ENCODE results near the gene MOGAT3.

Gene MOGAT3

GRCh38 chr7:101172005-101172853, 28.6 kb downstream of the MOGAT3 start:
- DNase-seq (ENCODE audit: low read depth): no peak

DNA sequence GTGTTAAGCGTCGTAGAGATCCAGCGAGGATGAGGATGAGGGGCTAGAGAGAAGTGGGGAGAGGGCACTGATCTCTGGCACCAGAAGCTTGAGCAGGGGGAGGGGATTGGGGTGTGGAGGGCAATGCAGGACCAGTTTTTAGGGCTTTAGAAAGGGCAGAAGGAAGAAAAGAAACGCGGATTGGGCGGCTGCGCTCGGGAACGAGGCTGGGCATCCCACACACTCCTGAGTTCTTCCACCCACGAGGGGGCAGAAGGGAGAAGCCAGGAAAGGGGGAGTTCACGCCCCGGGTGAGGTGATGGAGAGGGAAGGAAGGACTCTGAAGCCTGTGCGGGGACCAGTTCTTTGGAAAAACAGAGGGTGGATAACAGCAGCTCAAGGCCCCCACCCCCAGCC, 29.4 kb downstream of the MOGAT3 start:
- no peak for DNase-seq (ENCODE audit: low read depth)

DNA sequence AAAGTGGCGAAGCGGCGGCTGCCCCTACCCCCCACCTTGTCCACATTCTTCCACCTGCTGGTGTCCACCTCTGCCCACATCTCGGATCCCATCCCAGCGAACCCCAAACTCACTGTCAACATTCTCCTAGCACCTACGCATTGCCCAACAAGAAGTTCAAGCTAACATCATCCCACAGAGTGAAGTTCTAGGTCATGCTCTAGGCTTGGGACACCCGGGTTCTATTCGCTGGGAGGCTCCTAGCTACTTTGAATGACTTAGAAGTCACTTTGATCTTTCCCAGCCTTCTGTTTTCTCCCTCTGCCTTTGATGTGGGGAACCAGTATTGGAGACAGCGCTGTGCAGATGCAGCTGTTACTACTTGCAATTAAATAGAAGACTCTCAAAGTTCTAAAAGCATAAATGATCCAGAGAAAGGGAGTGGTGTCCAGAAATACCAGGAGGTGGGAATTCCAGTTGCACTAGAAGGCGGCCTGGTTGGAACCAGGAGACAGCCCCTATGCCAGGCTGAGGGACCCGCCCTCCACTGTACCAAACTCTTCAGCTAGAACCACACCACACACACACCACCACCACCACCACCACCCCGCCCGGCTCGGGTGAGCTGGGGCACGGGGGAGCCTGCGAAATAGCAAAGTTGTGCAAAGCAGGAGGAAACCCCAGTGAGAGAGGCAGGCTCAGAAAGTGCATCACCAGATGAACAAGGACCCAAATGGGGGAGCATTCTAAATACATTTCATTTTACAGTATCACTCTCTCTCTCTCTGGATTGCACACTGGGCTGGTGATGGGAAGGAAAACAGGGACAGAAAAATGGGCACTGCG, 30.0 kb downstream of the MOGAT3 start:
- no peak for DNase-seq (ENCODE audit: low read depth)

- DNase-seq (ENCODE audit: low read depth): peak; percentile 70
Observed at GRCh38 chr7:101169838-101170551, 30.8 kb downstream of the MOGAT3 start.

- DNase-seq (ENCODE audit: low read depth): no peak
Observed at GRCh38 chr7:101169110-101169837, 31.6 kb downstream of the MOGAT3 start.

GRCh38 chr7:101168412-101169049, 32.3 kb downstream of the MOGAT3 start:
- DNase-seq (ENCODE audit: low read depth): no peak

- no peak for DNase-seq (ENCODE audit: low read depth)
Observed at GRCh38 chr7:101167645-101168411, 33.0 kb downstream of the MOGAT3 start.

- no peak for DNase-seq (ENCODE audit: low read depth)
Observed at GRCh38 chr7:101166909-101167644, 33.8 kb downstream of the MOGAT3 start.

DNA sequence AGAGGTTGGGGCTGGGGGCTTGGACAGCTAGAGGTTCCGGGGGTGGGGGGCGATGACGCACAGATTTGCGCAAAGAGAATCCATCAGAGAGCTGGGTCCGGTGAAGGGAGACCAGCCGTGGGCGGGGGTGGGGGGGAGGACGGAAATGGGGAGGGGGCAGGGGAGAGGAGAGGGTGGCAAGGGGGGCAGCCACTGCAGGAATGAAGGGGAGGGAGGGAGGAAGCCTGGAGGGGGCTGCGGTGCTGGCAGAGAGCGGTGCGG, 34.3 kb downstream of the MOGAT3 start:
- DNase-seq (ENCODE audit: low read depth): no peak

- DNase-seq (ENCODE audit: low read depth): no peak
Observed at GRCh38 chr7:101165958-101166647, 34.7 kb downstream of the MOGAT3 start.

DNA sequence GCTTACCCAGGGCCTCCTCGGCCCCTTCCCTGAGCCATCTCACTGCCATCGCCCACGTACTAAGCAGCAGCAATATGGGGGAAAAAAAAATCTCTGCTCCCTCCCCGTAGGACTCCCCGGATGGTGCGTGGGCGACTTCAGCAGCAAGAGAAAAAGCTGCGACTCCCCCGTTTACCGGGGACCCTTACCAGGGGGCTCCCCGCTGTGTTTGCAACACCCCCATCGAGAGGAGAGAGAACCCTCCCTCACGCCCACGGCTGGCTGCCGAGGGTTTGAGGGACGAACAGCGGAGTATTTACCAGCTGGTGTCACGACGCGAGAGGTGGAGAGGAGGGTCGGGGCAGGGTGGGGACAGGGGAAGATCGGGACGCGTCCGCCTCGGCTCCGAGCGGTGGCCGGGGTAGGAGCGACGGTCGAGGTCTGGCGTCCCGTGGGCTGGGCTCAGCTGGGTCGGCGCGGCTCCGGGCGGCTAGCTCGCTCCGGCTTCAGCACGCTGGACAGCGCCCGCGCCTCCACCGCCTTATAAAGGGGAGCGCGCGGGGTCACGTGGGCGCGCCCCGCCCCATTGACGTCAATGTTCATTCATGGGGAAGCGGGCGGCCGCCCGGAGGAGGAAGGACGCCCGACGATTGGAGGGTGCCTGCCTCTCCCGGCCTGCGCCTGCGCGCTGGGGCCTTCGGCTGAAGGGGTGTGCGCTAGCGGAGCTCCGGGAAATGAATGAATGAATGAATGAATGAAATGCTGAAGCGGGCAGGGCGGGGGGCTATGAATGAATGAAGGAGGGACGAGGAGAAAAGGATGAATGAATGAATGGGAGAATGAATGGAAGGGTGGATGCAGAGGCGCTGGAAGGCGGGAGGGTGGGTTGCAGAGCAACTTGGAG, 35.5 kb downstream of the MOGAT3 start, which contains the start of gene VGF:
TSS of gene VGF (minus strand) at position 495 of the 883 bp plus-strand sequence. CDS start 726 bp downstream, outside the sequence.
- peak; percentile 81 for DNase-seq (ENCODE audit: low read depth)

- no peak for DNase-seq (ENCODE audit: low read depth)
Observed at GRCh38 chr7:101164071-101164840, 36.6 kb downstream of the MOGAT3 start.

GRCh38 chr7:101163279-101164070, 37.4 kb downstream of the MOGAT3 start:
- DNase-seq (ENCODE audit: low read depth): no peak

- DNase-seq (ENCODE audit: low read depth): no peak
Observed at GRCh38 chr7:101162551-101163278, 38.1 kb downstream of the MOGAT3 start.

GRCh38 chr7:101161692-101162471, 39.0 kb downstream of the MOGAT3 start:
- no peak for DNase-seq (ENCODE audit: low read depth)

Data from activated gamma-delta T cell treated with anti-CD3 and anti-CD28 coated beads, Interleukin-2, amount 50 U/mL, for 16 hours (primary cell).